ENCODE data around the gene PIK3R1.

DNA sequence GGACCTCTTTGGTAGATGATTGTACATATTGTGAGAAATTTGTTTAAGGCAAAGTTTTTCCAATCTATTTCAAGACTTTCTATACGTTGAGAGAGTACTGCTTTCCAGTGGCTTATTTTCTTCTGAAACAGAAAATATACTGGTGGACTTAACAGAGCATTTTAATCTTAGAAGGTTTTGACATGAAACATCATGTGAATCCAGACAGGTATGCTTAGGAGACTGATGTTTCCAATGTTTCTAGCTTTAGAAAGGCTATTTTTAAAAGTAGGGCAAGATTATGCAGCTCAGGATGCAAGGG is 71.0 kb downstream of the PIK3R1 start:
- TF ChIP-seq POLR2A (IDR thresholded peaks at IDR 0.05; ENCODE audit: low read depth) (no peak), CTCF (IDR thresholded peaks at IDR 0.05) (no peak)
